HCT116 (cell line): ENCODE data around the gene MRPL1.
"Not testable (repeated sequence)": the region's sequence is repeated elsewhere in the genome, so short reads cannot be mapped to it uniquely, and the experiment has no call there.

Experiments
- ATF3 ChIP-seq: IDR thresholded peaks from 2 replicates; pipeline ENCODE4 v1.6.1; 2012
- CEBPB ChIP-seq: IDR thresholded peaks from 2 replicates; pipeline ENCODE4 v1.6.1; 2012; ENCODE audit warnings: low read depth
- CTCF ChIP-seq, 3 experiments: fragments of 200-600 bp in 1 of 3; sonication (generic) in 1 of 3; IDR thresholded peaks in 2 of 3; conservative IDR thresholded peaks in 1 of 3; 2 replicates each; pipeline ENCODE4 v1.5.1; 2012 to 2017; ENCODE audit warnings: low read depth in 2 of 3, low read length in 2 of 3, antibody characterized with exemption in 1 of 3, borderline replicate concordance in 1 of 3, control low read depth in 1 of 3, mild to moderate bottlenecking in 1 of 3, mixed read lengths in 1 of 3, mixed run types in 1 of 3, moderate library complexity in 1 of 3; ENCODE audit not compliant: insufficient read depth in 1 of 3
- JUND ChIP-seq: IDR thresholded peaks from 2 replicates; pipeline ENCODE4 v1.6.1; 2012
- POLR2A ChIP-seq: IDR thresholded peaks from 2 replicates; pipeline ENCODE4 v1.7.0; 2011; ENCODE audit warnings: borderline replicate concordance; ENCODE audit not compliant: insufficient read depth, insufficient read length; ENCODE audit errors: extremely low read depth
- POLR2AphosphoS5 ChIP-seq: IDR thresholded peaks from 2 replicates; pipeline ENCODE4 v1.6.1; 2011; ENCODE audit warnings: mild to moderate bottlenecking, low read depth, low read length, moderate library complexity
- TCF7L2 ChIP-seq: IDR thresholded peaks from 2 replicates; pipeline ENCODE4 v1.7.0; 2011; ENCODE audit warnings: borderline replicate concordance, inconsistent platforms; ENCODE audit not compliant: insufficient read depth, insufficient read length; ENCODE audit errors: extremely low read depth

GRCh38 chr4:77945929-77946328, 83.3 kb downstream of the MRPL1 start:
- not testable (repeated sequence) for TF ChIP-seq JUND; POLR2A; CTCF (IDR thresholded peaks at IDR 0.05 in 2 of 3, conservative IDR thresholded peaks at IDR 0.05 in 1 of 3; ENCODE audit: borderline replicate concordance in 1 of 3, insufficient read depth in 1 of 3, low read depth in 2 of 3, low read length in 2 of 3); ATF3; POLR2AphosphoS5; CEBPB; TCF7L2
